ENCODE measurements around the gene MAMDC4. TPM values are rescaled to one million over a fixed set of nuclear protein-coding genes. Genes with fewer than 3 reads are reported as not detected.

The MAMDC4 gene
- total RNA-seq, 1 experiment from 2014 or later: 6.3 TPM

DNA sequence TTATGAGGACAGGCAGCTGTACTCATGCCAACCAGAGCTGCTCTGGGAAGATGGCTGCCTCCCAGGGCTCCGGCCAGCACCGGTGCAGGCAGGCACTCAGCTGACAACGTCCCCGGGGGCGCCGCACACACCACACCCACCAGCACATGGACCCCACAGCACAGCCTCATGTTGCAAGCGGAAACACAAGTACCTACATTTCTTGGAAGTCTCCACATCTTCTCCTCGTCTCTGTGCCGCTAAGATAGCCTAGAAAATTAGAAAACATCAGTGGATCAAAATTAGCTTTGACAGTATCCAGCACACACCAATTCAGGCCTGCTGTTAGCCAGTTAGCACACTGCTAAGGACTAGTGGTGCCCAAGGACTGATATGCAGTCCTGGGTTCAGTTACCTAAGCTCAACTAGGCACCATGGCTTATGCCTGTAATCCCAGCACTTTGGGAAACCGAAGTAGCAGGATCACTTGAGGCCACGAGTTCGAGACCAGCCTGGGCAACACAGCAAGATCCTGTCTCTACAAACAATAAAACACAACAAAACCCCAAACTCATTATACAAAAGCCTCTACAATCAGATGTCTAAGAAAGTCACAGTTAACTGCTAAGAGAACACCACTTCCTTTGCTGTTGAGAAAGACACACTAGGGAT lies 11.6 kb downstream of the MAMDC4 start:
- Histone ChIP-seq H3K27ac (ENCODE audit: low read length) (no peak overlapping the region), H3K9me3 (ENCODE audit: control insufficient read depth, insufficient read depth, low read depth, low read length) (no peaks in the 10 kb centered on the region), H3K4me1 (ENCODE audit: control insufficient read depth, insufficient read depth, low read length) (peaks cover 19% of the 10 kb centered on the region), H3K4me3 (ENCODE audit: low read depth in 2 of 2, low read length in 2 of 2) (no peak overlapping the region), H3K27me3 (ENCODE audit: control insufficient read depth, insufficient read depth, low read length) (no peaks in the 10 kb centered on the region), H3K36me3 (ENCODE audit: control insufficient read depth, insufficient read depth, low read length) (no peaks in the 10 kb centered on the region; the same call in 1 of the 2 replicates)
- ATAC-seq: no peak
- no peak for DNase-seq (ENCODE audit: low read depth, low spot score)
- intact Hi-C loops (cut with micrococcal nuclease; ENCODE audit: unreplicated experiment): no loop called here
- ChIA-PET CTCF (no interaction called here), POLR2A (no interaction called here)
- no TSS peak for BruUV-seq (replicated peaks)
- in situ Hi-C loops (cut with HindIII; ENCODE audit: low pct_unique_long_range_greater_than_20kb, low sequenced_read_pairs): no loop called here
- TF ChIP-seq SIN3A (IDR thresholded peaks at IDR 0.05; ENCODE audit: borderline replicate concordance, insufficient read depth, low read depth, low read length) (no peak), TCF7L2 (IDR thresholded peaks at IDR 0.05; ENCODE audit: low read depth, low read length) (no peak), POLR2AphosphoS5 (IDR thresholded peaks at IDR 0.05; ENCODE audit: low read depth, low read length) (no peak)
- TF ChIP-seq, protein P1, sequence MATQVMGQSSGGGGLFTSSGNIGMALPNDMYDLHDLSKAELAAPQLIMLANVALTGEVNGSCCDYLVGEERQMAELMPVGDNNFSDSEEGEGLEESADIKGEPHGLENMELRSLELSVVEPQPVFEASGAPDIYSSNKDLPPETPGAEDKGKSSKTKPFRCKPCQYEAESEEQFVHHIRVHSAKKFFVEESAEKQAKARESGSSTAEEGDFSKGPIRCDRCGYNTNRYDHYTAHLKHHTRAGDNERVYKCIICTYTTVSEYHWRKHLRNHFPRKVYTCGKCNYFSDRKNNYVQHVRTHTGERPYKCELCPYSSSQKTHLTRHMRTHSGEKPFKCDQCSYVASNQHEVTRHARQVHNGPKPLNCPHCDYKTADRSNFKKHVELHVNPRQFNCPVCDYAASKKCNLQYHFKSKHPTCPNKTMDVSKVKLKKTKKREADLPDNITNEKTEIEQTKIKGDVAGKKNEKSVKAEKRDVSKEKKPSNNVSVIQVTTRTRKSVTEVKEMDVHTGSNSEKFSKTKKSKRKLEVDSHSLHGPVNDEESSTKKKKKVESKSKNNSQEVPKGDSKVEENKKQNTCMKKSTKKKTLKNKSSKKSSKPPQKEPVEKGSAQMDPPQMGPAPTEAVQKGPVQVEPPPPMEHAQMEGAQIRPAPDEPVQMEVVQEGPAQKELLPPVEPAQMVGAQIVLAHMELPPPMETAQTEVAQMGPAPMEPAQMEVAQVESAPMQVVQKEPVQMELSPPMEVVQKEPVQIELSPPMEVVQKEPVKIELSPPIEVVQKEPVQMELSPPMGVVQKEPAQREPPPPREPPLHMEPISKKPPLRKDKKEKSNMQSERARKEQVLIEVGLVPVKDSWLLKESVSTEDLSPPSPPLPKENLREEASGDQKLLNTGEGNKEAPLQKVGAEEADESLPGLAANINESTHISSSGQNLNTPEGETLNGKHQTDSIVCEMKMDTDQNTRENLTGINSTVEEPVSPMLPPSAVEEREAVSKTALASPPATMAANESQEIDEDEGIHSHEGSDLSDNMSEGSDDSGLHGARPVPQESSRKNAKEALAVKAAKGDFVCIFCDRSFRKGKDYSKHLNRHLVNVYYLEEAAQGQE (IDR thresholded peaks at IDR 0.05; ENCODE audit: insufficient read depth in 1 of 2, low read depth in 2 of 2, low read length in 1 of 2): no peak
- TF ChIP-seq, protein P2, sequence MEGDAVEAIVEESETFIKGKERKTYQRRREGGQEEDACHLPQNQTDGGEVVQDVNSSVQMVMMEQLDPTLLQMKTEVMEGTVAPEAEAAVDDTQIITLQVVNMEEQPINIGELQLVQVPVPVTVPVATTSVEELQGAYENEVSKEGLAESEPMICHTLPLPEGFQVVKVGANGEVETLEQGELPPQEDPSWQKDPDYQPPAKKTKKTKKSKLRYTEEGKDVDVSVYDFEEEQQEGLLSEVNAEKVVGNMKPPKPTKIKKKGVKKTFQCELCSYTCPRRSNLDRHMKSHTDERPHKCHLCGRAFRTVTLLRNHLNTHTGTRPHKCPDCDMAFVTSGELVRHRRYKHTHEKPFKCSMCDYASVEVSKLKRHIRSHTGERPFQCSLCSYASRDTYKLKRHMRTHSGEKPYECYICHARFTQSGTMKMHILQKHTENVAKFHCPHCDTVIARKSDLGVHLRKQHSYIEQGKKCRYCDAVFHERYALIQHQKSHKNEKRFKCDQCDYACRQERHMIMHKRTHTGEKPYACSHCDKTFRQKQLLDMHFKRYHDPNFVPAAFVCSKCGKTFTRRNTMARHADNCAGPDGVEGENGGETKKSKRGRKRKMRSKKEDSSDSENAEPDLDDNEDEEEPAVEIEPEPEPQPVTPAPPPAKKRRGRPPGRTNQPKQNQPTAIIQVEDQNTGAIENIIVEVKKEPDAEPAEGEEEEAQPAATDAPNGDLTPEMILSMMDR (IDR thresholded peaks at IDR 0.05): no peak

DNA sequence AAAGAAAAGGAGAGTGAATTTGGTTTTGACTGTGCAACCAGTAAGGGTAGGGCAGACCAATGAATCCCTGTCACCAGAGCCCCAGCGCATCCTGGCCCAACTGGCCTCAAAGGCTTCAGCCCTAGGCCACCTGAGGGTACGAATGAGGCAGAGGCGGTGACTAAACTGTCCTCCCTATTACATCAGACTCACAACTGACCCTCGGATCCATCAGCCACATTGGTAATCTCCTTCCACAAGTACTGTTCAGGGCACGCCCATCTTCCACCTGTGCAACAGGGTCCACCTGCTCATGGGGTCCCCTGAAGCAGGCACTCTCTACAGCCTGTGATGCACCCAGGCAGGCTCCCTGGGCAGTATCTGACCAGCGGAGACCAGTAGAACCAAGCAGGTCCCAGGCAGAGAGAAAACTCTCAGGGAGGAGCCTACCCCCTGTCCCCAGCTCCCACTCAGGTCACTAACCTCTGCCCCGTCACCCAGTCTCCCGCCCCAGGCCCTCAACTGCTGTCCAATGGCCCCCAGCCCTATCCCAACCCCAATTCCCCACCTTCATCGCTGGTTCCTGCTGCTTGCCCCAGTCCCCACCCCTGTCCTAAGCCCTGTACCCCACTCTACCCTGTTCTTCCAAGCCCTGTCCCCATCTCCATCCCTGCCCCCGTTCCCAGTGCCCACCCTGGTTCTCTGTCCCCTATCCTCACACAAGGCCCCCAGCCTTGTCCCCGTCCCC lies 13.1 kb downstream of the MAMDC4 start:
- BruUV-seq (replicated peaks): TSS peak; percentile 58
- Histone ChIP-seq H3K27ac (ENCODE audit: low read length) (peak overlapping the region; percentile 66), H3K4me1 (ENCODE audit: control insufficient read depth, insufficient read depth, low read length) (peaks cover 7% of the 10 kb centered on the region; the same call in 1 of the 2 replicates), H3K9me3 (ENCODE audit: control insufficient read depth, insufficient read depth, low read depth, low read length) (no peaks in the 10 kb centered on the region), H3K36me3 (ENCODE audit: control insufficient read depth, insufficient read depth, low read length) (no peaks in the 10 kb centered on the region; the same call in 1 of the 2 replicates), H3K27me3 (ENCODE audit: control insufficient read depth, insufficient read depth, low read length) (no peaks in the 10 kb centered on the region), H3K4me3 (ENCODE audit: low read depth in 2 of 2, low read length in 2 of 2) (peak overlapping the region; percentile 60 to 62)
- TF ChIP-seq SIN3A (IDR thresholded peaks at IDR 0.05; ENCODE audit: borderline replicate concordance, insufficient read depth, low read depth, low read length) (no peak), POLR2AphosphoS5 (IDR thresholded peaks at IDR 0.05; ENCODE audit: low read depth, low read length) (no peak)
- TF ChIP-seq, protein P2 (IDR thresholded peaks at IDR 0.05): no peak
- intact Hi-C loops (cut with micrococcal nuclease; ENCODE audit: unreplicated experiment) (no loop called here), in situ Hi-C loops (cut with HindIII; ENCODE audit: low pct_unique_long_range_greater_than_20kb, low sequenced_read_pairs) (no loop called here)
- ChIA-PET CTCF (no interaction called here), POLR2A (no interaction called here)
- no peak for DNase-seq (ENCODE audit: low read depth, low spot score)
- ATAC-seq: no peak
